SK-N-SH (cell line): ENCODE measurements around the gene IL16. TPM values are rescaled to one million over a fixed set of nuclear protein-coding genes. Genes with fewer than 3 reads are reported as not detected.
"Not testable (repeated sequence)": the region's sequence is repeated elsewhere in the genome, so short reads cannot be mapped to it uniquely, and the experiment has no call there.

ENCODE experiments used
- CTCF ChIA-PET: fragments of 300-600, 350-600 bp; formaldehyde crosslinking; extraction: SDS; loops from one replicate; lab custom pipeline; 2021; lab: Yijun Ruan, JAX
- POLR2A ChIA-PET: fragments of 350-600 bp; sonication (Branson Sonifier 250); formaldehyde crosslinking; extraction: SDS; loops from one replicate; lab custom pipeline; 2020; ENCODE audit warnings: antibody characterized with exemption, inconsistent platforms; lab: Yijun Ruan, JAX
- DNase-seq: peaks from one replicate; pipeline ENCODE4 v3.0.0; 2012
- H2AFZ ChIP-seq: fragments of 200-600 bp; sonication (generic); 2 replicates; pipeline ENCODE4 v1.8.1; 2016; ENCODE audit warnings: antibody characterized with exemption, mild to moderate bottlenecking, low read depth
- H3F3A ChIP-seq: fragments of 200-600 bp; sonication (generic); replicated peaks from 2 replicates; pipeline ENCODE3; 2016; ENCODE audit warnings: antibody characterized with exemption, mild to moderate bottlenecking; ENCODE audit not compliant: insufficient read depth
- H3K27ac ChIP-seq, 2 experiments: fragments of 200-500 bp in 1 of 2; fragments of 200-600 bp in 1 of 2; sonication (Bioruptor generic) in 1 of 2; sonication (generic), shearing (Covaris generic) in 1 of 2; 2 replicates each; pipeline versions ENCODE4 v1.5.1 to v1.6.1; 2014 to 2016; ENCODE audit warnings: low read depth in 2 of 2, inconsistent platforms in 1 of 2, low read length in 1 of 2, mild to moderate bottlenecking in 1 of 2, mixed read lengths in 1 of 2
- H3K27me3 ChIP-seq: fragments of 200-600 bp; sonication (generic), shearing (Covaris generic); 2 replicates; pipeline ENCODE4 v1.6.1; 2016; ENCODE audit warnings: mixed run types; ENCODE audit not compliant: insufficient read depth
- H3K36me3 ChIP-seq, 2 experiments: fragments of 200-500 bp in 1 of 2; fragments of 200-600 bp in 1 of 2; sonication (Bioruptor generic) in 1 of 2; sonication (generic) in 1 of 2; replicated peaks in 1 of 2; 2 replicates each; pipeline versions ENCODE3 to v1.5.1; 2014 to 2016; ENCODE audit warnings: low read length in 1 of 2, mild to moderate bottlenecking in 1 of 2; ENCODE audit not compliant: insufficient read depth in 2 of 2, control insufficient read depth in 1 of 2
- H3K4me1 ChIP-seq, 2 experiments: fragments of 200-500 bp in 1 of 2; fragments of 200-600 bp in 1 of 2; sonication (Bioruptor generic) in 1 of 2; sonication (generic), shearing (Covaris generic) in 1 of 2; 2 replicates each; pipeline versions ENCODE4 v1.5.1 to v1.6.1; 2014 to 2016; ENCODE audit warnings: low read depth in 1 of 2, low read length in 1 of 2, mixed run types in 1 of 2; ENCODE audit not compliant: insufficient read depth in 2 of 2, control insufficient read depth in 1 of 2
- H3K4me2 ChIP-seq: fragments of 200-600 bp; sonication (generic), shearing (Covaris generic); 2 replicates; pipeline ENCODE4 v1.6.1; 2017; ENCODE audit warnings: mixed run types
- H3K4me3 ChIP-seq, 2 experiments: fragments of 200-500 bp in 1 of 2; fragments of 200-600 bp in 1 of 2; sonication (Bioruptor generic) in 1 of 2; sonication (generic), shearing (Covaris generic) in 1 of 2; 2 replicates each; pipeline versions ENCODE4 v1.5.1 to v1.8.1; 2014 to 2016; ENCODE audit warnings: low read depth in 2 of 2, inconsistent platforms in 1 of 2, low read length in 1 of 2, mild to moderate bottlenecking in 1 of 2, mixed read lengths in 1 of 2, moderate library complexity in 1 of 2
- H3K79me2 ChIP-seq: fragments of 200-600 bp; sonication (generic); 2 replicates; pipeline ENCODE4 v1.8.1; 2017; ENCODE audit warnings: mild to moderate bottlenecking; ENCODE audit not compliant: insufficient read depth
- H3K9ac ChIP-seq: fragments of 200-600 bp; sonication (generic); 2 replicates; pipeline ENCODE4 v1.6.1; 2017; ENCODE audit warnings: mixed run types
- H3K9me2 ChIP-seq: fragments of 200-600 bp; sonication (generic); 2 replicates; pipeline ENCODE4 v1.6.1; 2017; ENCODE audit warnings: mixed run types
- H3K9me3 ChIP-seq: fragments of 200-600 bp; sonication (generic); 2 replicates; pipeline ENCODE4 v1.6.1; 2017; ENCODE audit warnings: mixed run types, mild to moderate bottlenecking, moderate library complexity
- H4K20me1 ChIP-seq: fragments of 200-600 bp; sonication (generic); 2 replicates; pipeline ENCODE4 v1.6.1; 2017; ENCODE audit warnings: mild to moderate bottlenecking, mixed run types; ENCODE audit not compliant: insufficient read depth
- CHD2 ChIP-seq: fragments of 150-350 bp; IDR thresholded peaks from 2 replicates; pipeline ENCODE4 v1.6.1; 2018; ENCODE audit warnings: low read length; ENCODE audit not compliant: partially characterized antibody
- ELF1 ChIP-seq: IDR thresholded peaks from 2 replicates; pipeline ENCODE4 v1.4.0; 2012
- FOSL2 ChIP-seq: IDR thresholded peaks from 2 replicates; pipeline ENCODE4 v1.4.0; 2012; ENCODE audit warnings: low read depth, mild to moderate bottlenecking, moderate library complexity, borderline replicate concordance
- FOXM1 ChIP-seq: IDR thresholded peaks from 2 replicates; pipeline ENCODE4 v1.4.0; 2012; ENCODE audit warnings: low read depth, mild to moderate bottlenecking
- GATA2 ChIP-seq: sonication (generic); formaldehyde crosslinking; IDR thresholded peaks from 2 replicates; pipeline ENCODE4 v1.5.0; 2020; ENCODE audit warnings: mild to moderate bottlenecking, missing genetic modification reagents
- MXI1 ChIP-seq: IDR thresholded peaks from 2 replicates; pipeline ENCODE4 v1.6.1; 2012; ENCODE audit warnings: mild to moderate bottlenecking, low read depth, low read length, improper control_type of control experiment
- NFIC ChIP-seq: IDR thresholded peaks from 2 replicates; pipeline ENCODE4 v1.4.0; 2012; ENCODE audit warnings: borderline replicate concordance
- POLR2AphosphoS5 ChIP-seq: IDR thresholded peaks from 2 replicates; pipeline ENCODE4 v1.6.1; 2012; ENCODE audit warnings: low read depth, low read length
- RAD21 ChIP-seq: IDR thresholded peaks from 2 replicates; pipeline ENCODE4 v1.6.1; 2012; ENCODE audit warnings: mild to moderate bottlenecking, low read length
- RFX5 ChIP-seq: IDR thresholded peaks from 2 replicates; pipeline ENCODE4 v1.6.1; 2012; ENCODE audit warnings: mild to moderate bottlenecking, improper control_type of control experiment, low read length
- SMC3 ChIP-seq: IDR thresholded peaks from 2 replicates; pipeline ENCODE4 v1.6.1; 2012; ENCODE audit warnings: low read depth, low read length, improper control_type of control experiment
- TCF12 ChIP-seq: IDR thresholded peaks from 2 replicates; pipeline ENCODE4 v1.4.0; 2012
- YY1 ChIP-seq: IDR thresholded peaks from 2 replicates; pipeline ENCODE4 v1.4.0; 2012; ENCODE audit warnings: low read depth, mild to moderate bottlenecking
- WGBS: methylation state at CpG from one replicate; pipeline ENCODE4 v1.1.6; 2017; ENCODE audit warnings: low lambda C conversion rate; 5-methylcytosine and 5-hydroxymethylcytosine counted together
- polyA plus RNA-seq, 3 experiments: library from polyadenylated mRNA; depleted of rRNA; stranded (reverse); fragments of >200 nt; gene quantifications; 2 replicates each; pipeline ENCODE4 v1.2.3, GENCODE V29; 2012
- TF ChIP-seq, protein P1 (sequence below): fragments of 200-600 bp; sonication (generic); IDR thresholded peaks from 2 replicates; pipeline ENCODE4 v1.6.1; 2017; ENCODE audit warnings: antibody characterized with exemption, mild to moderate bottlenecking, moderate library complexity

The IL16 gene
- polyA plus RNA-seq, 1 of the 3 experiments (the other 2 are of a cell fraction), result not detected

- Histone ChIP-seq H2AFZ (no peak overlapping the region), H3K4me1 (peaks cover 0 to 23% of the 10 kb centered on the region in 2 experiments; a peak in 2 of 4 replicates), H3K36me3 (no peaks in the 10 kb centered on the region), H3K9ac (no peak overlapping the region), H3K27ac (no peak overlapping the region), H3K79me2 (no peaks in the 10 kb centered on the region), H3K4me2 (no peak overlapping the region), H3K4me3 (no peak overlapping the region), H3K27me3 (no peaks in the 10 kb centered on the region), H3F3A (no peaks in the 10 kb centered on the region), H3K9me3 (no peaks in the 10 kb centered on the region), H4K20me1 (no peaks in the 10 kb centered on the region), H3K9me2 (no peaks in the 10 kb centered on the region)
- TF ChIP-seq ELF1, result no peak
- no peak for TF ChIP-seq RFX5
- TF ChIP-seq GATA2 (CRISPR knock-in tag), result no peak
- no peak for TF ChIP-seq POLR2AphosphoS5
- no peak for TF ChIP-seq YY1
- no peak for TF ChIP-seq FOXM1
- TF ChIP-seq, protein P1, sequence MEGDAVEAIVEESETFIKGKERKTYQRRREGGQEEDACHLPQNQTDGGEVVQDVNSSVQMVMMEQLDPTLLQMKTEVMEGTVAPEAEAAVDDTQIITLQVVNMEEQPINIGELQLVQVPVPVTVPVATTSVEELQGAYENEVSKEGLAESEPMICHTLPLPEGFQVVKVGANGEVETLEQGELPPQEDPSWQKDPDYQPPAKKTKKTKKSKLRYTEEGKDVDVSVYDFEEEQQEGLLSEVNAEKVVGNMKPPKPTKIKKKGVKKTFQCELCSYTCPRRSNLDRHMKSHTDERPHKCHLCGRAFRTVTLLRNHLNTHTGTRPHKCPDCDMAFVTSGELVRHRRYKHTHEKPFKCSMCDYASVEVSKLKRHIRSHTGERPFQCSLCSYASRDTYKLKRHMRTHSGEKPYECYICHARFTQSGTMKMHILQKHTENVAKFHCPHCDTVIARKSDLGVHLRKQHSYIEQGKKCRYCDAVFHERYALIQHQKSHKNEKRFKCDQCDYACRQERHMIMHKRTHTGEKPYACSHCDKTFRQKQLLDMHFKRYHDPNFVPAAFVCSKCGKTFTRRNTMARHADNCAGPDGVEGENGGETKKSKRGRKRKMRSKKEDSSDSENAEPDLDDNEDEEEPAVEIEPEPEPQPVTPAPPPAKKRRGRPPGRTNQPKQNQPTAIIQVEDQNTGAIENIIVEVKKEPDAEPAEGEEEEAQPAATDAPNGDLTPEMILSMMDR, result no peak
- no peak for TF ChIP-seq CHD2
- TF ChIP-seq FOSL2, result no peak
- TF ChIP-seq TCF12, result no peak
- no peak for TF ChIP-seq NFIC
- TF ChIP-seq MXI1, result no peak
- TF ChIP-seq RAD21, result no peak
- no peak for TF ChIP-seq SMC3
- WGBS, result 61% methylated on average over 2 of the region's 2 CpGs
- ChIA-PET POLR2A (no interaction called here), CTCF (interaction anchor here (0.8 to 17.5 kb wide), 3 partner anchors 102 to 118 kb away, joined by 3 to 395 read pairs (median 28); no protein-coding TSS in a partner anchor)
- no peak for DNase-seq
These were observed 38.8 kb upstream of the IL16 start for GRCh38 chr15:81157939-81158223.

DNA sequence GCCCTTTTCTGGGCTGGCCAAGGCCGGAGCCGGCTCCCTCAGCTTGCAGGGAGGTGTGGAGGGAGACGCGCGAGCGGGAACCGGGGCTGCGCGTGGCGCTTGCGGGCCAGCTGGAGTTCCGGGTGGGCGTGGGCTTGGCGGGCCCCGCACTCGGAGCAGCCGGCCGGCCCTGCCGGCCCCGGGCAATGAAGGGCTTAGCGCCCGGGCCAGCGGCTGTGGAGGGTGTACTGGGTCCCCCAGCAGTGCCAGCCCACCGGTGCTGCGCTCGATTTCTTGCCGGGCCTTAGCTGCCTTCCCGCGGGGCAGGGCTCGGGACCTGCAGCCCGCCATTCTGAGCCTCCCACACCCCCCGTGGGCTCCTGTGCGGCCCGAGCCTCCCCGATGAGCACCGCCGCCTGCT, 38.1 kb upstream of the IL16 start:
- H3K36me3 ChIP-seq, H3K27ac ChIP-seq, H3K4me2 ChIP-seq, H4K20me1 ChIP-seq, DNase-seq, H3K27me3 ChIP-seq, H3K4me3 ChIP-seq, H3K9me2 ChIP-seq, POLR2A ChIA-PET, H3K9ac ChIP-seq, H3K79me2 ChIP-seq, H2AFZ ChIP-seq, H3F3A ChIP-seq, H3K9me3 ChIP-seq: not testable (repeated sequence)
- 72% methylated on average over 5 of the region's 37 CpGs for WGBS
- peaks cover 0 to 23% of the 10 kb centered on the region in 2 experiments; a peak in 2 of 4 replicates for H3K4me1 ChIP-seq
- CTCF ChIA-PET, result interaction anchor here (17.5 kb wide), 1 partner anchor 107 kb away, joined by 395 read pairs; no protein-coding TSS in a partner anchor
